ENCODE measurements around the gene ITIH4.

Gene ITIH4

GRCh38 chr3:52810923-52811322 is 19.5 kb downstream of the ITIH4 start:
- H3K9me3 ChIP-seq (ENCODE audit: insufficient read depth, low read depth, low read length): no peaks in the 10 kb centered on the region
- no peak overlapping the region for H3K9ac ChIP-seq (ENCODE audit: low read depth, low read length)
- H3K4me3 ChIP-seq (ENCODE audit: low read length): no peak overlapping the region
- H3K4me1 ChIP-seq (ENCODE audit: insufficient read depth, low read length): no peaks in the 10 kb centered on the region
- no peaks in the 10 kb centered on the region for H3K27me3 ChIP-seq (ENCODE audit: insufficient read depth, low read length)
- no peak overlapping the region for H3K27ac ChIP-seq (ENCODE audit: low read length)
- H3K36me3 ChIP-seq (ENCODE audit: insufficient read depth, low read depth, low read length): no peaks in the 10 kb centered on the region

- no peak overlapping the region for H3K27ac ChIP-seq (ENCODE audit: low read length)
- no peaks in the 10 kb centered on the region for H3K4me1 ChIP-seq (ENCODE audit: insufficient read depth, low read length)
Observed at GRCh38 chr3:52809662-52810377, 20.7 kb downstream of the ITIH4 start.

GRCh38 chr3:52809149-52809548 is 21.3 kb downstream of the ITIH4 start:
- no peak overlapping the region for H3K9ac ChIP-seq (ENCODE audit: low read depth, low read length)
- no peaks in the 10 kb centered on the region for H3K4me1 ChIP-seq (ENCODE audit: insufficient read depth, low read length)

More at GRCh38 chr3:52809662-52810377, 20.7 kb downstream of the ITIH4 start:
- Histone ChIP-seq H3K36me3 (ENCODE audit: insufficient read depth, low read depth, low read length) (no peaks in the 10 kb centered on the region), H3K9me3 (ENCODE audit: insufficient read depth, low read depth, low read length) (no peaks in the 10 kb centered on the region), H3K4me3 (ENCODE audit: low read length) (no peak overlapping the region), H3K27me3 (ENCODE audit: insufficient read depth, low read length) (no peaks in the 10 kb centered on the region), H3K9ac (ENCODE audit: low read depth, low read length) (no peak overlapping the region)

GRCh38 chr3:52805270-52806039 is 25.0 kb downstream of the ITIH4 start:
- no peaks in the 10 kb centered on the region for H3K9me3 ChIP-seq (ENCODE audit: insufficient read depth, low read depth, low read length)
- H3K4me3 ChIP-seq (ENCODE audit: low read length): no peak overlapping the region
- no peaks in the 10 kb centered on the region for H3K36me3 ChIP-seq (ENCODE audit: insufficient read depth, low read depth, low read length)
- H3K4me1 ChIP-seq (ENCODE audit: insufficient read depth, low read length): no peaks in the 10 kb centered on the region
- no peaks in the 10 kb centered on the region for H3K27me3 ChIP-seq (ENCODE audit: insufficient read depth, low read length)
- no peak overlapping the region for H3K9ac ChIP-seq (ENCODE audit: low read depth, low read length)
- H3K27ac ChIP-seq (ENCODE audit: low read length): no peak overlapping the region

More at GRCh38 chr3:52809149-52809548, 21.3 kb downstream of the ITIH4 start:
- Histone ChIP-seq H3K36me3 (ENCODE audit: insufficient read depth, low read depth, low read length) (no peaks in the 10 kb centered on the region), H3K9me3 (ENCODE audit: insufficient read depth, low read depth, low read length) (no peaks in the 10 kb centered on the region), H3K27ac (ENCODE audit: low read length) (no peak overlapping the region), H3K4me3 (ENCODE audit: low read length) (no peak overlapping the region), H3K27me3 (ENCODE audit: insufficient read depth, low read length) (no peaks in the 10 kb centered on the region)

GRCh38 chr3:52801839-52802238 is 28.6 kb downstream of the ITIH4 start:
- Histone ChIP-seq H3K27me3 (ENCODE audit: insufficient read depth, low read length) (no peaks in the 10 kb centered on the region), H3K27ac (ENCODE audit: low read length) (no peak overlapping the region), H3K9me3 (ENCODE audit: insufficient read depth, low read depth, low read length) (no peaks in the 10 kb centered on the region), H3K4me1 (ENCODE audit: insufficient read depth, low read length) (no peaks in the 10 kb centered on the region), H3K9ac (ENCODE audit: low read depth, low read length) (no peak overlapping the region), H3K36me3 (ENCODE audit: insufficient read depth, low read depth, low read length) (no peaks in the 10 kb centered on the region), H3K4me3 (ENCODE audit: low read length) (no peak overlapping the region)

GRCh38 chr3:52800079-52800478 is 30.4 kb downstream of the ITIH4 start:
- H3K4me3 ChIP-seq (ENCODE audit: low read length): no peak overlapping the region
- no peaks in the 10 kb centered on the region for H3K27me3 ChIP-seq (ENCODE audit: insufficient read depth, low read length)
- H3K36me3 ChIP-seq (ENCODE audit: insufficient read depth, low read depth, low read length): no peaks in the 10 kb centered on the region
- H3K9me3 ChIP-seq (ENCODE audit: insufficient read depth, low read depth, low read length): no peaks in the 10 kb centered on the region
- no peaks in the 10 kb centered on the region for H3K4me1 ChIP-seq (ENCODE audit: insufficient read depth, low read length)
- no peak overlapping the region for H3K27ac ChIP-seq (ENCODE audit: low read length)
- H3K9ac ChIP-seq (ENCODE audit: low read depth, low read length): no peak overlapping the region

GRCh38 chr3:52798978-52799476 is 31.4 kb downstream of the ITIH4 start:
- no peaks in the 10 kb centered on the region for H3K4me1 ChIP-seq (ENCODE audit: insufficient read depth, low read length)
- no peak overlapping the region for H3K4me3 ChIP-seq (ENCODE audit: low read length)
- no peak overlapping the region for H3K27ac ChIP-seq (ENCODE audit: low read length)
- H3K9me3 ChIP-seq (ENCODE audit: insufficient read depth, low read depth, low read length): no peaks in the 10 kb centered on the region
- no peaks in the 10 kb centered on the region for H3K27me3 ChIP-seq (ENCODE audit: insufficient read depth, low read length)
- no peaks in the 10 kb centered on the region for H3K36me3 ChIP-seq (ENCODE audit: insufficient read depth, low read depth, low read length)
- H3K9ac ChIP-seq (ENCODE audit: low read depth, low read length): no peak overlapping the region

GRCh38 chr3:52798376-52798977 is 32.0 kb downstream of the ITIH4 start:
- Histone ChIP-seq H3K4me1 (ENCODE audit: insufficient read depth, low read length) (no peaks in the 10 kb centered on the region), H3K4me3 (ENCODE audit: low read length) (no peak overlapping the region), H3K9ac (ENCODE audit: low read depth, low read length) (no peak overlapping the region), H3K27ac (ENCODE audit: low read length) (no peak overlapping the region), H3K36me3 (ENCODE audit: insufficient read depth, low read depth, low read length) (no peaks in the 10 kb centered on the region), H3K27me3 (ENCODE audit: insufficient read depth, low read length) (no peaks in the 10 kb centered on the region), H3K9me3 (ENCODE audit: insufficient read depth, low read depth, low read length) (no peaks in the 10 kb centered on the region)

- Histone ChIP-seq H3K36me3 (ENCODE audit: insufficient read depth, low read depth, low read length) (no peaks in the 10 kb centered on the region), H3K9me3 (ENCODE audit: insufficient read depth, low read depth, low read length) (no peaks in the 10 kb centered on the region), H3K4me1 (ENCODE audit: insufficient read depth, low read length) (no peaks in the 10 kb centered on the region), H3K4me3 (ENCODE audit: low read length) (no peak overlapping the region), H3K27ac (ENCODE audit: low read length) (no peak overlapping the region), H3K27me3 (ENCODE audit: insufficient read depth, low read length) (no peaks in the 10 kb centered on the region), H3K9ac (ENCODE audit: low read depth, low read length) (no peak overlapping the region)
Observed at GRCh38 chr3:52796411-52796810, 34.1 kb downstream of the ITIH4 start.

GRCh38 chr3:52795298-52795900 is 35.1 kb downstream of the ITIH4 start:
- Histone ChIP-seq H3K27me3 (ENCODE audit: insufficient read depth, low read length) (no peaks in the 10 kb centered on the region), H3K9ac (ENCODE audit: low read depth, low read length) (no peak overlapping the region), H3K27ac (ENCODE audit: low read length) (no peak overlapping the region), H3K36me3 (ENCODE audit: insufficient read depth, low read depth, low read length) (no peaks in the 10 kb centered on the region), H3K4me1 (ENCODE audit: insufficient read depth, low read length) (no peaks in the 10 kb centered on the region), H3K4me3 (ENCODE audit: low read length) (no peak overlapping the region), H3K9me3 (ENCODE audit: insufficient read depth, low read depth, low read length) (no peaks in the 10 kb centered on the region)

GRCh38 chr3:52794612-52795099 is 35.8 kb downstream of the ITIH4 start, which contains the start of gene ITIH3:
TSS of gene ITIH3 (plus strand) at chr3:52794796. CDS start at chr3:52794804, 8 bp downstream.
- Histone ChIP-seq H3K9ac (ENCODE audit: low read depth, low read length) (no peak within 1 kb of the TSS), H3K27me3 (ENCODE audit: insufficient read depth, low read length) (no peaks in the 10 kb centered on the region), H3K4me3 (ENCODE audit: low read length) (no peak within 1 kb of the TSS), H3K36me3 (ENCODE audit: insufficient read depth, low read depth, low read length) (no peaks in the 10 kb centered on the region), H3K9me3 (ENCODE audit: insufficient read depth, low read depth, low read length) (no peaks in the 10 kb centered on the region), H3K4me1 (ENCODE audit: insufficient read depth, low read length) (no peaks in the 10 kb centered on the region), H3K27ac (ENCODE audit: low read length) (no peak within 1 kb of the TSS)
